ENCODE data around the gene RCC1. TPM values are rescaled to one million over a fixed set of nuclear protein-coding genes. Genes with fewer than 3 reads are reported as not detected.

The RCC1 gene
- total RNA-seq, 1 donor from 2014 or later: 6.3 TPM

Other genes with a start within 250 kb of the RCC1 start
- 3.0 TPM for gene SESN2, start 246.5 kb upstream of the RCC1 start, total RNA-seq
- gene MED18, start 177.0 kb upstream of the RCC1 start, total RNA-seq: 10.8 TPM
- 13.6 TPM for gene PHACTR4, start 136.3 kb upstream of the RCC1 start, total RNA-seq
- 13.0 TPM for gene TRNAU1AP, start 47.0 kb downstream of the RCC1 start, total RNA-seq
- 1.2 TPM for gene RAB42, start 86.2 kb downstream of the RCC1 start, total RNA-seq
- 28.2 TPM for gene TAF12, start 137.0 kb downstream of the RCC1 start, total RNA-seq
- gene RNU11, start 142.6 kb downstream of the RCC1 start, total RNA-seq: not detected
- gene GMEB1, start 162.7 kb downstream of the RCC1 start, total RNA-seq: 6.2 TPM
- gene YTHDF2, start 230.9 kb downstream of the RCC1 start, total RNA-seq: 32.1 TPM